GM21786 (cell line): ENCODE measurements around the gene TMEM169.
"Not testable (repeated sequence)": the region's sequence is repeated elsewhere in the genome, so short reads cannot be mapped to it uniquely, and the experiment has no call there.

Experiments used
- ATAC-seq: cut with Tn5 transposase; IDR thresholded peaks from one replicate; pipeline ENCODE4 v1.9.1; 2021; ENCODE audit not compliant: unreplicated experiment

TMEM169 gene

GRCh38 chr2:216130346-216130971, 48.7 kb downstream of the TMEM169 start:
- ATAC-seq = no peak

GRCh38 chr2:216131175-216131926, 49.6 kb downstream of the TMEM169 start:
- no peak for ATAC-seq

GRCh38 chr2:216132585-216132984, 50.9 kb downstream of the TMEM169 start:
- no peak for ATAC-seq

- no peak for ATAC-seq
These were observed 51.7 kb downstream of the TMEM169 start for GRCh38 chr2:216133397-216133796.

GRCh38 chr2:216134958-216135541, 53.3 kb downstream of the TMEM169 start:
- no peak for ATAC-seq

GRCh38 chr2:216139884-216140283, 58.2 kb downstream of the TMEM169 start:
- ATAC-seq = no peak

GRCh38 chr2:216141516-216141915, 59.8 kb downstream of the TMEM169 start:
- ATAC-seq = not testable (repeated sequence)

GRCh38 chr2:216142540-216142939, 60.8 kb downstream of the TMEM169 start:
- peak; percentile 99 for ATAC-seq

GRCh38 chr2:216144372-216144771, 62.7 kb downstream of the TMEM169 start:
- ATAC-seq = no peak

GRCh38 chr2:216144857-216145256, 63.1 kb downstream of the TMEM169 start:
- ATAC-seq = no peak

- no peak for ATAC-seq
These were observed 64.9 kb downstream of the TMEM169 start for GRCh38 chr2:216146573-216146972.

GRCh38 chr2:216147172-216148131, 65.7 kb downstream of the TMEM169 start:
- ATAC-seq = no peak

GRCh38 chr2:216148983-216149382, 67.3 kb downstream of the TMEM169 start:
- ATAC-seq = no peak

GRCh38 chr2:216149741-216150140, 68.0 kb downstream of the TMEM169 start:
- ATAC-seq = no peak

- no peak for ATAC-seq
These were observed 69.8 kb downstream of the TMEM169 start for GRCh38 chr2:216151313-216152025.
